Limb (tissue), 2 donors: ENCODE measurements around the gene SYT2.
"Not testable (repeated sequence)": the region's sequence is repeated elsewhere in the genome, so short reads cannot be mapped to it uniquely, and the experiment has no call there.

ENCODE experiments used
- DNase-seq, 2 donors: peaks; one replicate each; pipeline ENCODE4 v3.0.0-alpha.2; 2016; ENCODE audit errors: extremely low spot score in 2 of 2

The SYT2 gene

DNA sequence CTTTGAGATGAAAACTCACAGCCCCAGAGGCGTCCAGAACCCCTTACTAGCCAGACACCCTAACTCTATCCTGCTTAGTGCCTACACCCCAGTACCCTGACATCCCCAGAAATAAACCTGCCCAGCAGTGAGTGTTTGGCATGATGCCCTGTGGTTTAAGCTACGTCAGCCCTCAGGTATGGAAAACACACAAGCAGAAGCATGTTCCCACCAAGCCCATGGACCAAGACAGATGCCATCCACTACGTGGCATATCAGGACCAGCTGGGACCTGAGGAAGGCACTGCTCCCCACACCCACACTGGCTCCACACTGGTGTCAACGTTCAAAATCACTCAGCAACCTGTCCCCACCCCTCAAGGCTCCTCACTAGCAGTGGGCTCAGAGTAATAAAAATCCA is 116.4 kb downstream of the SYT2 start:
- DNase-seq: no peak

DNA sequence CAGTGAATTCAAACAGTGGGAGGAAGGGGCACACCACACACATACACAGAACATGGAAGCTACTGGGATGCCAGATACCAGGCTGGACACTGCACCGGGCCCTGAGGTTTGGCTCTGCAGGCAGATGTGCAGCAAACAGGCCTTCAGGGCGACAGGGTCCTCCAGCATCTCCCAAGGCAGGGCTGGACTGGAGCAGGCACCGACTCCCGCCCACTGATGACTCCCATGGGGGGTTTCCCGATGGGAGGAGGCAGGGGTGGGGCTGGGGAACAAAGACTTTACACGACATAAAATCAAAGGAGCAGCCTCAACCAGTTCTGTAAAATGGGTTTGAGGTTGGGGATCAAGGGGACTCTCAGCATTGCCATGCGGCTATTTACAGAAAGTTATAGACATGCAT is 118.1 kb downstream of the SYT2 start:
- DNase-seq: no peak

DNA sequence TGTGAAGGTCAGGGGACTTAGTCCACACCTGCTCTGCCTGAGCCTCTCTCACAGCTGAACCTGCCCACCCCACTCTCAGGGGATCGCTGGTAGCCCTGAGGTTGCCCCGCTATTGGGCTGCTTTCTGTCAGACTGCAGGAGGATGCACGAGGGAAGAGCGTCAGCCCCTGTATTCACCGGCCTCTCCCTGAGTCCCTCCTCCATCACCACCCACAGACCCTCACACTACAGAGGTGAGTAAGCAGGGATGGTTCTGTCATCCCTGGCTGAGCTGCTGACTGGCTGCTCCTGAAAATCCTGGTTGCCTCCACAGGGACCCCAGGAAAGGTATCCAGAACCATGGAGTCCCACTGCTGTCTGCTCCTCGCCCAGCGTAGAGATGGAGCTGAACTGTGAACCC is 118.7 kb downstream of the SYT2 start:
- DNase-seq: no peak

DNA sequence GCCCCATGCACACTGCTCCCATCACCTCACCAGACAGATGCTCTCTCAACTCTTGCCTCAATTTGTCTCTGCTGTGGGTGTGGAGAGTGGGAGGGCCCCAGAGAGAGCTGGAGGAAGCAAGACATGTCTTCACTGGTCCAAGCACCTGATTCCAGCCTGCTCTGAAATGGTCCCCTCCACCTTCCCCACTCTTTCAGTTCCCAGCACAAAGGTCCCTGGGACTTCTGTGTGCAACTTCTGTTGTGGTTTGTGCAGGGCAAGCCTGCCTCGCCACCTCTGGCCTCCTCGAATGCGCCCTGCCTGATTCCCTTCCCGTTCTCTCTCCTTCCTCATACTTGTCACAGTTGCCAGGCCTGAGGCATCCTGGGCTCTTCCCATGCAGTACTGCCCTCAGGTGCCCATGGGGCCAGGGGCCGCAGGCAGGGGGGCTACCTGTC is 119.3 kb downstream of the SYT2 start:
- DNase-seq: no peak

DNA sequence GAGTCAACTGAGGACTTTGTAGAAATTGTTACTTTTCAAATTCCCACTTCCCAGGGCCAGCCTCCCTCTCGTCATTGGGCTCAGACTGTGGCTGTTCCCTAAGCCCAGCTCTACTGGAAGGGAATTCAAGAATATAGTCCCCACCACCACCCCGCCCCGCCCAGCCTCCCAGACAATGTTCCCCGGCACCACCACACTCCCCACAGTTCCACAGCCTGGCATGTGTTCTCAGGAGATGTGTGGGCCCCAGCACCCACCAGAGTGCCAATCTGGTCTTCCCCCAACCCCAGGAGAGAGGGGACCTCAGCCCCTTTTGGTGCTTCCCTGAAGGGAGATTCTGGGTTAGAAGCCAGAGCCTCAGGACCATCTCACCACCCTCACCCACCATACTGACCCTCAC is 120.1 kb downstream of the SYT2 start:
- no peak for DNase-seq

DNA sequence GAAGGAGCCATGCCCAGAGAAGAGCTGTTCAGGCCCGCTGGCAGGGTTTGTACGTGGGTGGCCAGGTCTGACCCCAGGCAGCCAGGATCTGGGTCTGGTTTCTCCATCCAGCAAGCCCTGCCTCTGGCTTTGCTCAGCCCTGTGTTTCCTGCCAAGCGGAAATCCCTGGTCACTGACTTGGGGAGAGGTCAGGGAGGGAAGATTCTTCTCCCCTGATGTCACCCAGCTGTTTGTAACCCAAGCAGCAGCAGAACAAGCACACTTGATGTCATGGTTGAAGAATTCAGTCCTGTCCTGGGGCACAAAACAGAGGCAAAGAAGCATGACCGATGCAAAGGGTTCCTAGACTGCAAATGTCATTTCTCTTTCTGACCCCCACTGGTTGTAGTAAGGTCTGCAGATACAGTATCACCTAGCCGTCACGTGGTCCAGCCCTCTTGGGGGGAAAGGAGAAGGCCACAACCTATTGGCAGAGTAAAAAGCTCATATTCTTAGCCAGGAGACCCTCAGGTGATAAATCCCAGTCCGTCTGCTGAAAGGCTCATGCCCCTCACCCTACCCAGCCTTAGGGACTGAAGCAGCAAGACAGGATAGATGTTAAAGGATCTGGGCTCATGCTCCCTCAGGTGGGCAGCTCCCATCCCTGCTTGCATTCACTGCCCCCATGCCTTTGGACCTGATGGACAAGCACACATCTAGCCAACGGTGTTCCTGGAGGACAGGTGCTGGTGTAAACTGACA is 120.9 kb downstream of the SYT2 start:
- DNase-seq: peak; percentile 73 to 76

DNA sequence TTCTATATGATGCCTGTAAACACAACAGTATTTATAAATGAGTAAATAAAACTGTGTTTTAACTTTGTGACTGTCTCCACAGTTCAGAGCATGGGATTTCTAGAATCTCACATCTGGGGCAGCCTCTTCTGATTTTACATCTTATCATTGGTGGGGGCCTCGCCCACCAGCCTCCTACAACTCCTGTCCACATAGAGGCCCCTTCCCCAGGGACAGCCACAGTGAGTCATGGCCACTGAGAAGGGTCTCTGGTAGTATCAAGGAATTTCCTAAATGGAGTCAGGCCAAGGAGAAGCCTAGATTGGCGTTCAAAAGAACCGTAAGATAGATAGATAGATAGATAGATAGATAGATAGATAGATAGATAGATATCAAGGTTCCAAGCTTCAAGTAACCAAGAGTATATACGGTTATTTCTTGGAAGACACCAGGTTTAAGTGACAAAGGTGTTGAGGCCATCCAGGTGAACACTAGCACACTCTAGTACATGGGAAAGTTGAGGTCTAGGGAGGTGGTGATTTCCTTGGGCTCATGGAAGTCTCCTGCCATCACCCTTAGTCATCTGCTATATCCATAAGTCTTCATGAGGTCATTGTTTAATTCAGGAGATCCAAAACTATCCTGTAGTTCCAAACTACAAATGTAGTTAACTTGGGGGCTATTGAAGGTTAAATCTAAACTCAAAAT is 121.6 kb downstream of the SYT2 start:
- no peak for DNase-seq

DNA sequence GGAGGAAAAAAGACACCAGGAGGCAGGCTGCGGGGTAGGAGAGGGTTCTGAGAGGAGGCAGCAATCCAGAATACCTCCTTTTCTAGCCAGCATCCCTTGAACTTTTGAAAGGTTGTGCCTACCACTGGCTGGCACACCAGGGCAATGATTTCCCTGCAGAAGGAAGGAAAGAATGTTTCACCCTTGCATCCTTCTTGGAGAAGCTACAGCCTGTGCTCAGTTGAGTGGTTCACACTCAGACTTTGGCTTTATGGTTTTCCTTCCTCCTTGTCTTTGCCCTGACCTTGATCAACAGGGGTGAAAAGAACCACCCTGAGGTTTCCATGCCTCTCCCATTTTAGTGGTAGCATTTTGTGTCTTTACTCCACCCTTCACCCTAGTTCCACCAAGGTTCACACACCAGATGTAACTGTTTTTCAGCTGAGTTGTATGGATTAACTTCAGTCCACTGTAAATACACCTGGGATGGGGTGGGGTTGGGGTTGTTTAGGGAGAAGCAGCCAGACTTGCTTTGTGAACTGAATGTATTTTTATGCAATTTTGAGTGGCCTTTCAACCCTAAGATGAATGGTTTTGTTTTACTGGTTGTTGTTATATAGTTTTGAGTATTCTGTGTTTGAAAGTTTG is 122.3 kb downstream of the SYT2 start:
- no peak for DNase-seq

DNA sequence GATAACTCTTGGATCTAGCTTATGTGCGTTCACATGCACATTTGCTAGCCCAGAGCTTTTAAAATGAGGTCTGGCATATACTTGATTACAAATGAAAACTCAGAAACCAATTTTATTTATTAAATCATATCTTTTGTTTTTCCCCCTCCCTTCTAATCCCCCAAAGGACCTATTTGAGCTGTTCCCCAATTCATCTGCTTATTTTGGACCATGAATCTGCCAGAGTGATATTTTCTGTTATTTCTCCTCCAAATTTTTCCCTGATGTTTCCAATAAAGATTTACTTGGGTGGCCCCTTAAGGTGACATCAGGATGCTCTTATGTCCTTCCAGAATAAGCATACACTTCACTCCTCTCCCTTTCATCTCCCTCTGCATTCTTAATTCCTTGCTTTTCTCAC is 123.4 kb downstream of the SYT2 start:
- no peak for DNase-seq

DNA sequence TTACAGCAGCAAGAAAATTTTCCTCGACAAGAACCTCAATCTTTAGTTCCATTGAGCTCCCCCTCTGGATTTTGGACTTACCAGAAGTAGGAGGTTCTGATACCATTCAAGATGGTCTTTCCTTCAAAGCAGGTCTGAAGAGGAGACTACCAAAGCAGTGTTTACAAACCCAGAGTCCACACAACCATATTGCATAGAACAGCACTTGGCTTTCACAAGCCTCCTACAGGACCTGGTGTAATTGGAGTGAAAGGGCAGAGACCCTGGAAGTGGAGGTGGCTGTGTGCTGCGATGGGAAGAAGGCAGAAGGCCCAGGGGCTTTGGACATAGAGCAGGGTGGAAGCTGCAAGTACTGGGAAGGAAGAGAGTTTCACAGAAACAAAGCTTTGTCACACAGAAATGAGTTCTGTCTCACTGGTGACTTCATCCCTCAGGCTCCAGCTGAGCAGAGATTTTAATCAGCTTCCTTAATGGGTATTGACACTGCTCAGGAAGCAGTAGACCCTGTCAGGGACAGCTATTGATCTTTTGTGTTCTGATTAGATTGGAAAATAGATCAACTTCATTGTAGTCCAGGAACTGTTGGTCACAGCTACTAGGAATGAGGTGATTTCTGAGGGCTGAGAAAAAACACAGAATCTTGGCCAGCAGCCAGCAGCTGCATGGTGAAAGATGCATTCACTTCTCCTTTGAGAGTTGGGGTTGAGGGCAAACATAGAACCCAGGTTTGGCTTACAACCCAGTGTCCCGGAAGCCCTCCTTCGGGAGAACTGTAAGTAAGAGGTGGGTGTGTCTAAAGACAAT is 124.0 kb downstream of the SYT2 start:
- peak in 1 of 2 donors; percentile 63 for DNase-seq

DNA sequence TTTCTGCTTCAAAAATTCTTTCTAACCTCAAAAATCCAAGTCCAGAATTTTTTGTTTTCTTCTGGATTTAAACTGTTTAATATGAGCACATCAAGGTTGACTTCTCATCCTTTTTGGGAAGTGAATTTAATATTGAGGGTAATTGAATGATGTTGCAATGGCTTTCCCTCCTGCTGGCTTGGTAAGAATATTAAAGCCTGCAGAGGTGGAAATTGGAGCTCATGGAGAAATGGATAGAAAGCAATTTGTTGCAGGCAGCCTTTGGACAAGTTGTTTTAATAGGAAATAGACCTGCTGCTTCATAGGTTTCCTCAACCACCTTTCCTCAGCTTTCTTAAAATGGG is 124.7 kb downstream of the SYT2 start:
- DNase-seq: no peak

DNA sequence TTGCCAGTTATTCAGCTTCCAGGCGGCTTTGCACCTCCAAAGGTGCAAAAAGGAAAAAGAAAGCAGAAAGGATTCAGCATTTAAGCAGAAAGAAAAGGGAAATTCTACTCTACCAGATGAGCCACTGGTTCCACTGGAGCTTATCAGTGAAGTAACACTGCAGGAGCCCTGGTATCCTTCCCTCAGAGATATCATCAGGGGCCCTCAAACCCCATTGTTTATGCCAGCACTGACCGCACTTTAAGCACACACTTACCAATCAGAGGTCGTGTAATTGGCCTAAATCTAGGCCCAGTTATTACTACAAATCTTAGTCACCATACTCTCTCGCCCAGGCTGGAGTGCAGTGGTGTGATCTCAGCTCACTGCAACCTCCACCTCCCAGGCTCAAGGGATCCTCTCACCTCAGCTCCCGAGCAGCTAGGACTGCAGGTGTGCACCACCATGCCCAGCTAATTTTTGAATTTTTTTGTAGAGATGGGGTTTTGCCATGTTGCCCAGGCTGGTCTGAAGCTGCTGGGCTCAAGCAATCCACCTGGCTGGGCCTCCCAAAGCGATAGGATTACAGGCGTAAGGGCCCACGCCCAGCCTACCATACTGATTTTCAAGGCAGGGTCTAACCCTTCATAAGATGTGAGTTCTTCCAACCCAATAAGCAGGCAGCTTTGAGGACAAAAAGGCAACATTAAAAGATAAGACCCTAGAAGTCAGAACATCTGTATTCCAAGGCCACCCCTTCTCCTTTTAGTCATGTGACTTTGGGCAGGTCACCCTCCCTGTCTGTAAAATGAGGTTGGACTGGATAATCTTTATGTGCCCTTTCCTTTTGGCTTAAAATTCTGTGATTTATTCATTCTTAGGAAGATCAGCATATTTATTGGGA is 125.3 kb downstream of the SYT2 start:
- DNase-seq: no peak

DNA sequence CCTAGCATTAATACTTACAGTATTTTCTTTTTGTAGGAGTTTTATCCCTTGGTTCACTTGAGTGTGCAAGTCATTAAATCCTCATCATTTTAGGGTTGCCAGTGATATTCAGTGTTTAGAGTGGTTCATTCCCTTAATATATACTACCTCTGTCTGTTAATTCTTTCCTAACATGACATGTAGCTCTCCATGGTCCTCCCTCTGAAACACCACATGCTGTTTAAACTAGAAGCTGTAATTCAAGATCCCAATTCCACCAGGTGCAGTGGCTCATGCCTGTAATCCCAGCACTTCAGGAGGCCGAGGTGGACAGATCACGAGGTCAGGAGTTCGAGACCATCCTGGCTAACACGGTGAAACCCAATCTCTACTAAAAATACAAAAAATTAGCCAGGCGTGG is 127.9 kb downstream of the SYT2 start:
- DNase-seq: not testable (repeated sequence)

DNA sequence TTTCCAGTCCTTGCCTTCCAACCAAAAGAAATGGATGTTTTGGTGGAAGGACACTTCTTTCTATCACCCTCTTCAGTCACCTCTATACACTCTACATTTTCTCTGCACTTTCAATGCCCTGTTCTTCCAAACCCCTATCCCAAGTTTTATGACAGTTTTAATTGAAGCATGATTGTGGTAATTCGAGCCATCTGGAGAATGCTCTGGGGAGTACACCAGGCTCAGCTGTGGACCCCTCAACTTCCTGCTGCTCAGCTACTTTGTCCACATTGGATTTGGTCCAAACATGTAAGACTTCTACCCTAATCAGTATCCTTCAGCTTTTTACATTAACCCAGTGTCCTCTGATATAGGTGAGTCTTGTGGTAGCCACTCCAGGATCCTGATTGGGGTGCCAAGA is 129.6 kb downstream of the SYT2 start:
- DNase-seq: no peak

DNA sequence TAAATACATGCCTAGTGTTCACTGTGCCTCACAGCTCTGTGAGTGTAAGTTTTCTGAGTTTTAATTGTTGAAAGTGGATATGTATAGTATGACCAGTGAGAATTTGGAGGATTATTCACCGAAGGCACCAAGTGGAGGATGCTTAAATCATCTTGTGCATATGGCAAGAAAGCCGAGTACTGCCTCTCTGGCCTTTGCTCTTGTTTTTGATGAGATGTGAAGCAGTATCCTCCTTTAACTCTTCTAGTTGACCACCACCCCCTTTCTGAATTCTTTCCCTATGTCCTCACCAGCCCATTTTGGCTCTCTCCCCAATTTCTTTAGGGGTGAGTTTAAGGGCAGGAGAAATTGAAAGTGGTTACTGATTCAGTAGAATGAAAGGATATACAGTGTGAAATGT is 130.4 kb downstream of the SYT2 start:
- DNase-seq: no peak

DNA sequence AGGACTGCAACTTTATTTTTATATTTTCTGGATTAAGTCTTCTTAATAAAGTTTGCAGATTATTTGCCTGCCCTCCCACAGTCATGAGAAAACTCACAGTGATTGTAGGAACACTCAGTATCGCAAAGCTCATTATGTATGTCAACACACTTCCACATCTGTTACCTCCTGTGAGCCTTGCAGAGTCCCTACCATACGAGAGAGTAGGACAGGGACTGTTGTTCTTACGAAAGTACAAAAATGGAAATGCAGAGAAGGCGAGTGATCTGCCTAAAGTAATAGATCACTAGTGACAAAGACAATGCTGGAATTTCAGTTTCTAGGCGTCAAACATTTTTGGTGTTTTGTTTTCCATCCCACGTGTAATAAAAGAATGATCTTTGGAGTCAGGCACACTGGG is 131.7 kb downstream of the SYT2 start:
- DNase-seq: no peak

DNA sequence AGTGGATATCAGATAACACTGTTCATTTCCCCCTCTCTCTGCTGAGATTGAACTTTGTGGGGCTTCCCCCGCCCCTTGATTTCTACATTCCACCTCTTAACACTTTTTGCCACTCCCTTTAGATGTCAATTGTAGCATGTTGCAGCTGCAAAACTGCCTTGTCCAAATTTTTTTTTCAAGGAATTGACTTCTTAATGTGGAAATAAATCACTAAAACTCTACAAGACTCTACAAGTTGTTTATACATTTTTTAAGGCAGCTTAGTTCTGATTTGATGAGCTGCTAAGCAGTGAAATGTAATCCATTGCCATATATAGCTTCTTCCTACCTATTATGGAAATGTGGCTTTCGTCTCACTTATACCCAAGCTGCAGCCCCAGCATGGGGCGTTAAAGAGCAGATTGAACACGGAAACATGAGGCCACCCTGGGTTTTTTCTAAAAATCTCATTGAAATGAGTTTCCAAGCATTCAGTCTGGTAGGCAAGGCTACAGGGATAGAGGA is 132.2 kb downstream of the SYT2 start:
- peak in 1 of 2 donors; percentile 52 for DNase-seq

DNA sequence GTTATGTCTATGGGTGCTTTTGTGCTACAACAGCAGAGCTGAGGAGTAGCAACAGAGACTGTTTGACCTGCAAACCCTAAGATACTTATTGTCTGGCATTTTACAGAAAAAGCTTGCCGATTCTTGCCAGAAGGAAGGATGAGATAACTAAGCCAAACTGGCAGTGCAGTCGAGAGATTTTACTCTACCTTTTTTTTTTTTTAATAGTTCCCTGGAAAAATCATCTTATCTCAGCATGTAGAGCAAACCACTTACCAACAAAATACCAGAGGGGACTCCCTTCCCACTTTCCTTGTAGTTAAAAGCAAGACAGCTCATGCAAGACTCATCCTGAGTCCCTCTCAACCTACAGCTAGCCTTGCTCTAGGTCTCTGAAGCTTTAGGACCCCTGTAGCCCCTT is 132.9 kb downstream of the SYT2 start:
- no peak for DNase-seq

DNA sequence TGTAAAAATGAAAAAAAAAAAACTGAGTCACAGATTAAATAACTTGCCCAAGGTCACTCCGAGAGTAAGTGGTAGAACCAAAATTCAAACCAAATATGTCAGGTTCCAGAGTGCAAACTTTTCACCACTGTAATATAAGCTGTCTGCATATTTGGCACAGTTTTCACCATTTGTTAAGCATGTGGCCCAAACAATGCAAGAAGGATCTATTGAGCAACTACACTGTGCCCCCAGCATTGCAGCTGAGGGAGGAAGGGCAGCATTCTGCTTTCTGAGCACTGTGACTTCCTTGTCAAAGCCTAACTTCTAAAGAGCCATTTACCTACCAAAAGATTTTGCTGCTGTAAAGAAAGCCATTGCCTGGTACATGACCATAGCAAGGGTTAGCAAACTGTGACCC is 133.4 kb downstream of the SYT2 start:
- no peak for DNase-seq

DNA sequence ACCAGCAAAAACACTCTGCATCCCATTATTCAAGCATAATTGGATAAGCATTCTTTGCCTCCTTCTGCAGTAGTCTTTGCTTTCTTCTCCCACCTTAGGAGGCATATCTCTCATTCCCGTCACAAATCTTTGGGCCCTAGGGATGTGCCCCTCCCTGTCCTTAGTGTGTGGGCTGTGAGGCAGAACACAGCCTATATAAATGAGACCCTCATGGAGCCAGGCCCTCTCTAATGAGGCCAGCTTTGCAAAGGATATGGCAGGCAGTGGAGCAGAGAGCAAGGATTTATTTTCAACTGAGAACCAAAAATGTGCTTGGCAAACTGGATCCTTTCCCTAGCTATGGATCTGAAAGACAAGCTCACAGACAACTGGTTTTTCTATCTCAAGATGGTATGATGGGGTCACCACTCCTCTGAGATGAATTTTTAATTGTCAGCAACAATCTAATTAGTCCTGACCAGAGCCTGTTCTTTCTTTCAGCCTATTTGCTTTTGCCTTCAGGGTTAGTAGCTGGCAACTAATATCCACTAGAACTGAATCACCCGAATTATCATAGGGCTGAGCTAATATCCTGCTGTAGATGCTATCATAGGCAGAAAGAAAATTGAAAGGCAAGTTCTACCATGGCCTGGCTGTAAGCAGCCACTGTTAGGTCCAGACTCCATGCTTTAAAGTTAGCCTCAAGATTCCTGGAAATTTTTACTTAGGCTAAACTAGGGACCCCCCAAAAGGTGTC is 134.2 kb downstream of the SYT2 start:
- DNase-seq: no peak
